A549 (cell line): ENCODE data around the gene PLIN4.

ENCODE experiments used
- BCL3 ChIP-seq: fragments of >200 bp; sonication (Bioruptor Twin); formaldehyde crosslinking; IDR thresholded peaks from 3 replicates; pipeline ENCODE4 v1.6.1; 2016
- CTCF ChIP-seq: fragments of >200 bp; sonication (Bioruptor Twin); formaldehyde crosslinking; IDR thresholded peaks from 3 replicates; pipeline ENCODE4 v1.5.1; 2016
- EHMT2 ChIP-seq: fragments of 200-600 bp; sonication (generic); IDR thresholded peaks from 2 replicates; pipeline ENCODE4 v1.6.1; 2016; ENCODE audit warnings: antibody characterized with exemption, low read depth, mild to moderate bottlenecking, moderate library complexity
- GATA3 ChIP-seq: IDR thresholded peaks from 2 replicates; pipeline ENCODE4 v1.6.1; 2012; ENCODE audit warnings: borderline replicate concordance
- MAFK ChIP-seq: fragments of 450-650 bp; IDR thresholded peaks from 2 replicates; pipeline ENCODE4 v1.6.1; 2014; ENCODE audit not compliant: partially characterized antibody
- MAX ChIP-seq: IDR thresholded peaks from 2 replicates; pipeline ENCODE4 v1.6.1; 2012
- MAZ ChIP-seq: fragments of 150-350 bp; IDR thresholded peaks from 2 replicates; pipeline ENCODE4 v1.6.1; 2014; ENCODE audit warnings: antibody characterized with exemption, low read depth, low read length, borderline replicate concordance
- PHF8 ChIP-seq: fragments of 200-600 bp; sonication (generic); IDR thresholded peaks from 2 replicates; pipeline ENCODE4 v1.6.1; 2016; ENCODE audit warnings: low read depth, mild to moderate bottlenecking, antibody characterized with exemption, moderate library complexity, borderline replicate concordance
- POLR2A ChIP-seq: IDR thresholded peaks from 2 replicates; pipeline ENCODE4 v1.6.1; 2012; ENCODE audit warnings: mild to moderate bottlenecking, low read length
- RAD21 ChIP-seq, 2 experiments: fragments of >200 bp in 1 of 2; sonication (Bioruptor Twin) in 1 of 2; formaldehyde crosslinking in 1 of 2; IDR thresholded peaks in 1 of 2; conservative IDR thresholded peaks in 1 of 2; 2 replicates in 1 of 2; 3 replicates in 1 of 2; pipeline ENCODE4 v1.6.1; 2012 to 2018; ENCODE audit warnings: inconsistent platforms in 1 of 2
- REST ChIP-seq: fragments of 200-600 bp; sonication (generic); IDR thresholded peaks from 2 replicates; pipeline ENCODE4 v1.6.1; 2016; ENCODE audit warnings: antibody characterized with exemption, mild to moderate bottlenecking, moderate library complexity
- ZFP36 ChIP-seq: fragments of 450-650 bp; IDR thresholded peaks from 2 replicates; pipeline ENCODE4 v1.6.1; 2014; ENCODE audit warnings: borderline replicate concordance; ENCODE audit not compliant: partially characterized antibody

- no peak; the same call in 2 of the 3 replicates for TF ChIP-seq CTCF
- no peak for TF ChIP-seq RAD21 (conservative IDR thresholded peaks at IDR 0.05 in 1 of 2, IDR thresholded peaks at IDR 0.05 in 1 of 2)
- TF ChIP-seq REST: no peak
- TF ChIP-seq POLR2A: no peak
- no peak for TF ChIP-seq MAX
- no peak for TF ChIP-seq EHMT2
- TF ChIP-seq ZFP36: peak; percentile 63
- no peak for TF ChIP-seq GATA3
- TF ChIP-seq MAFK: no peak
- TF ChIP-seq MAZ: no peak
- no peak for TF ChIP-seq PHF8
- no peak for TF ChIP-seq BCL3
These were observed 39.1 kb upstream of the PLIN4 start for GRCh38 chr19:4557144-4557970.
